Neuronal stem cell (in vitro differentiated cells): Measurements from ENCODE around the gene CDC20.
"Not testable (repeated sequence)": the region's sequence is repeated elsewhere in the genome, so short reads cannot be mapped to it uniquely, and the experiment has no call there.

Source experiments
- DNase-seq: peaks from one replicate; pipeline ENCODE4 v3.0.0-alpha.2; 2013; ENCODE audit warnings: low spot score
- H2AFZ ChIP-seq: one replicate; pipeline ENCODE4 v1.6.1; 2013; ENCODE audit warnings: mild to moderate bottlenecking, low read length, inconsistent platforms
- H2AK5ac ChIP-seq: 2 replicates; pipeline ENCODE4 v1.6.1; 2013; ENCODE audit warnings: low read depth, mild to moderate bottlenecking, inconsistent platforms, low read length, moderate library complexity, mixed read lengths
- H2BK120ac ChIP-seq: 2 replicates; pipeline ENCODE4 v1.6.1; 2013; ENCODE audit warnings: low read depth, mild to moderate bottlenecking, inconsistent platforms, low read length, moderate library complexity, mixed read lengths
- H2BK12ac ChIP-seq: one replicate; pipeline ENCODE4 v1.6.1; 2013; ENCODE audit warnings: low read length, inconsistent platforms
- H2BK15ac ChIP-seq: 2 replicates; pipeline ENCODE4 v1.6.1; 2013; ENCODE audit warnings: mild to moderate bottlenecking, low read length, inconsistent platforms, mixed read lengths
- H2BK5ac ChIP-seq: one replicate; pipeline ENCODE4 v1.6.1; 2013; ENCODE audit warnings: inconsistent platforms, mild to moderate bottlenecking, low read length, moderate library complexity
- H3K14ac ChIP-seq: one replicate; pipeline ENCODE4 v1.6.1; 2013; ENCODE audit warnings: low read length, inconsistent platforms
- H3K18ac ChIP-seq: 2 replicates; pipeline ENCODE4 v1.6.1; 2013; ENCODE audit warnings: low read length, inconsistent platforms
- H3K23ac ChIP-seq: 2 replicates; pipeline ENCODE4 v1.6.1; 2013; ENCODE audit warnings: low read depth, mild to moderate bottlenecking, mixed read lengths, low read length, inconsistent platforms; ENCODE audit not compliant: poor library complexity
- H3K27ac ChIP-seq: replicated peaks from 3 replicates; pipeline ENCODE4 v1.5.1; 2013; ENCODE audit warnings: low read length, inconsistent platforms
- H3K27me3 ChIP-seq, 3 experiments: 2 replicates each; pipeline ENCODE4 v1.6.1; 2013; ENCODE audit warnings: low read length in 3 of 3, mild to moderate bottlenecking in 2 of 3, inconsistent platforms in 1 of 3, low read depth in 1 of 3, mixed read lengths in 1 of 3, moderate library complexity in 1 of 3; ENCODE audit not compliant: control insufficient read depth in 3 of 3, insufficient read depth in 3 of 3
- H3K36me3 ChIP-seq, 2 donors: replicated peaks in 1 of 2; 2 replicates each; pipeline ENCODE4 v1.6.1; 2013; ENCODE audit warnings: low read length in 2 of 2; ENCODE audit not compliant: control insufficient read depth in 2 of 2, insufficient read depth in 2 of 2
- H3K4ac ChIP-seq: 2 replicates; pipeline ENCODE4 v1.6.1; 2013; ENCODE audit warnings: inconsistent platforms, mild to moderate bottlenecking, low read length, moderate library complexity
- H3K4me1 ChIP-seq, 2 donors: 1 replicate in 1 of 2; 2 replicates in 1 of 2; pipeline ENCODE4 v1.6.1; 2013; ENCODE audit warnings: low read length in 2 of 2, low read depth in 1 of 2; ENCODE audit not compliant: control insufficient read depth in 2 of 2, insufficient read depth in 1 of 2
- H3K4me2 ChIP-seq: one replicate; pipeline ENCODE4 v1.6.1; 2013; ENCODE audit warnings: mild to moderate bottlenecking, low read length, inconsistent platforms; ENCODE audit not compliant: insufficient read depth, poor library complexity, severe bottlenecking
- H3K4me3 ChIP-seq, 2 donors: 2 replicates each; pipeline ENCODE4 v1.5.1; 2013; ENCODE audit warnings: low read length in 2 of 2, mild to moderate bottlenecking in 2 of 2, inconsistent platforms in 1 of 2, moderate library complexity in 1 of 2
- H3K79me1 ChIP-seq: one replicate; pipeline ENCODE4 v1.6.1; 2013; ENCODE audit warnings: low read depth, mild to moderate bottlenecking, inconsistent platforms, low read length, moderate library complexity
- H3K9ac ChIP-seq: one replicate; pipeline ENCODE4 v1.6.1; 2013; ENCODE audit warnings: mild to moderate bottlenecking, low read depth, low read length, inconsistent platforms; ENCODE audit not compliant: poor library complexity
- H3K9me3 ChIP-seq, 2 donors: replicated peaks in 1 of 2; 2 replicates each; pipeline versions ENCODE3 to v1.6.1; 2013; ENCODE audit warnings: low read length in 2 of 2, mild to moderate bottlenecking in 2 of 2, inconsistent platforms in 1 of 2, low read depth in 1 of 2, mixed read lengths in 1 of 2, moderate library complexity in 1 of 2; ENCODE audit not compliant: control insufficient read depth in 2 of 2, insufficient read depth in 1 of 2
- H4K8ac ChIP-seq: one replicate; pipeline ENCODE4 v1.6.1; 2013; ENCODE audit warnings: low read depth, mild to moderate bottlenecking, inconsistent platforms, low read length, moderate library complexity
- H4K91ac ChIP-seq: one replicate; pipeline ENCODE4 v1.6.1; 2013; ENCODE audit warnings: low read length, low read depth, mild to moderate bottlenecking, inconsistent platforms; ENCODE audit not compliant: poor library complexity
- WGBS, 2 donors: extraction: QIAGEN DNeasy Blood & Tissue Kit; methylation state at CpG; one replicate each; pipeline ENCODE4 v1.1.7; 2013; ENCODE audit warnings: missing lambda C conversion rate in 2 of 2, mixed read lengths in 1 of 2; ENCODE audit not compliant: insufficient read length in 2 of 2, insufficient replicate concordance in 1 of 2; ENCODE audit errors: extremely low coverage in 2 of 2; 5-methylcytosine and 5-hydroxymethylcytosine counted together

The CDC20 gene

GRCh38 chr1:43400441-43400840 lies 41.7 kb downstream of the CDC20 start:
- no CpG with 5 or more reads among the region's 9 CpGs for WGBS, 2 donors
- H4K8ac ChIP-seq, H3K4me3 ChIP-seq, DNase-seq, H4K91ac ChIP-seq, H3K4ac ChIP-seq, H3K23ac ChIP-seq, H3K9me3 ChIP-seq, H3K9ac ChIP-seq, H3K27me3 ChIP-seq, H2BK12ac ChIP-seq, H2AK5ac ChIP-seq, H2BK15ac ChIP-seq, H3K27ac ChIP-seq, H2BK5ac ChIP-seq, H2AFZ ChIP-seq, H3K14ac ChIP-seq, H3K4me2 ChIP-seq, H3K79me1 ChIP-seq, H3K18ac ChIP-seq, H2BK120ac ChIP-seq, H3K4me1 ChIP-seq: not testable (repeated sequence)
- peaks cover 9 to 37% of the 10 kb centered on the region in 2 donors for H3K36me3 ChIP-seq

- Histone ChIP-seq H3K4me1 (no peaks in the 10 kb centered on the region), H3K27ac (no peak overlapping the region), H2BK5ac (no peak overlapping the region), H3K4ac (no peak overlapping the region), H3K23ac (no peak overlapping the region), H3K4me3 (no peak overlapping the region), H2BK120ac (no peak overlapping the region), H3K18ac (no peak overlapping the region), H2AFZ (no peak overlapping the region), H3K36me3 (peaks cover 12 to 44% of the 10 kb centered on the region in 2 donors), H3K27me3 (no peaks in the 10 kb centered on the region), H2BK12ac (no peak overlapping the region), H3K14ac (no peak overlapping the region), H3K9ac (no peak overlapping the region), H2AK5ac (no peak overlapping the region), H2BK15ac (no peak overlapping the region), H3K79me1 (no peaks in the 10 kb centered on the region), H4K8ac (no peak overlapping the region), H3K4me2 (no peak overlapping the region), H3K9me3 (no peaks in the 10 kb centered on the region), H4K91ac (no peak overlapping the region)
- no CpG with 5 or more reads among the region's 6 CpGs for WGBS, 2 donors
- no peak for DNase-seq
Observed at GRCh38 chr1:43402089-43402865, 43.5 kb downstream of the CDC20 start.

- no CpG with 5 or more reads among the region's 6 CpGs for WGBS, 2 donors
Observed at GRCh38 chr1:43404353-43404752, 45.6 kb downstream of the CDC20 start.

GRCh38 chr1:43405219-43405875 lies 46.6 kb downstream of the CDC20 start:
- Histone ChIP-seq H3K4me2 (no peak overlapping the region), H3K4me3 (no peak overlapping the region)
- WGBS, 2 donors: no CpG with 5 or more reads among the region's 6 CpGs

More at GRCh38 chr1:43404353-43404752, 45.6 kb downstream of the CDC20 start:
- no peak overlapping the region for H3K4me2 ChIP-seq
- H2AFZ ChIP-seq: no peak overlapping the region
- H4K91ac ChIP-seq: no peak overlapping the region
- no peak overlapping the region for H2BK120ac ChIP-seq
- DNase-seq: no peak
- H4K8ac ChIP-seq: no peak overlapping the region
- no peaks in the 10 kb centered on the region for H3K27me3 ChIP-seq
- no peak overlapping the region for H3K23ac ChIP-seq
- no peaks in the 10 kb centered on the region for H3K4me1 ChIP-seq
- no peak overlapping the region for H3K14ac ChIP-seq
- H3K4ac ChIP-seq: no peak overlapping the region
- no peak overlapping the region for H3K4me3 ChIP-seq
- no peak overlapping the region for H2BK5ac ChIP-seq
- H3K9me3 ChIP-seq: no peaks in the 10 kb centered on the region
- no peak overlapping the region for H3K18ac ChIP-seq
- peaks cover 14 to 59% of the 10 kb centered on the region in 2 donors for H3K36me3 ChIP-seq
- no peak overlapping the region for H2BK12ac ChIP-seq
- no peak overlapping the region for H3K27ac ChIP-seq
- H3K9ac ChIP-seq: no peak overlapping the region
- H3K79me1 ChIP-seq: no peaks in the 10 kb centered on the region
- no peak overlapping the region for H2AK5ac ChIP-seq
- H2BK15ac ChIP-seq: no peak overlapping the region

More at GRCh38 chr1:43405219-43405875, 46.6 kb downstream of the CDC20 start:
- no peak overlapping the region for H3K14ac ChIP-seq
- peaks cover 14 to 63% of the 10 kb centered on the region in 2 donors for H3K36me3 ChIP-seq
- no peak overlapping the region for H2AK5ac ChIP-seq
- no peak overlapping the region for H3K23ac ChIP-seq
- H2AFZ ChIP-seq: no peak overlapping the region
- no peak overlapping the region for H3K18ac ChIP-seq
- no peaks in the 10 kb centered on the region for H3K9me3 ChIP-seq
- no peak overlapping the region for H2BK15ac ChIP-seq
- no peak overlapping the region for H2BK120ac ChIP-seq
- H2BK5ac ChIP-seq: no peak overlapping the region
- H3K27me3 ChIP-seq: no peaks in the 10 kb centered on the region
- no peaks in the 10 kb centered on the region for H3K4me1 ChIP-seq
- H4K91ac ChIP-seq: no peak overlapping the region
- H4K8ac ChIP-seq: no peak overlapping the region
- no peak overlapping the region for H3K4ac ChIP-seq
- no peak overlapping the region for H2BK12ac ChIP-seq
- no peak for DNase-seq
- H3K9ac ChIP-seq: no peak overlapping the region
- no peaks in the 10 kb centered on the region for H3K79me1 ChIP-seq
- H3K27ac ChIP-seq: no peak overlapping the region
